ENCODE results near the gene ERRFI1.

The ERRFI1 gene

GRCh38 chr1:8003438-8004112 lies 22.5 kb downstream of the ERRFI1 start:
- DNase-seq: no peak

- no peak for DNase-seq
Observed at GRCh38 chr1:8002921-8003320, 23.2 kb downstream of the ERRFI1 start.

- no peak for DNase-seq
Observed at GRCh38 chr1:8002329-8002910, 23.7 kb downstream of the ERRFI1 start.

- DNase-seq: no peak
Observed at GRCh38 chr1:7995437-7995836, 30.7 kb downstream of the ERRFI1 start.

- DNase-seq: no peak
Observed at GRCh38 chr1:7994827-7995226, 31.3 kb downstream of the ERRFI1 start.

GRCh38 chr1:7993593-7994479 lies 32.3 kb downstream of the ERRFI1 start:
- DNase-seq: no peak

GRCh38 chr1:7992885-7993284 lies 33.2 kb downstream of the ERRFI1 start:
- no peak for DNase-seq

GRCh38 chr1:7991504-7992440 lies 34.3 kb downstream of the ERRFI1 start:
- no peak for DNase-seq

GRCh38 chr1:7989762-7990428 lies 36.2 kb downstream of the ERRFI1 start:
- DNase-seq: no peak

GRCh38 chr1:7988576-7988975 lies 37.5 kb downstream of the ERRFI1 start:
- no peak for DNase-seq

GRCh38 chr1:7987528-7987927 lies 38.6 kb downstream of the ERRFI1 start:
- DNase-seq: no peak

- no peak for DNase-seq
Observed at GRCh38 chr1:7985851-7986612, 40.1 kb downstream of the ERRFI1 start.

GRCh38 chr1:7984811-7985210 lies 41.3 kb downstream of the ERRFI1 start:
- DNase-seq: no peak

GRCh38 chr1:7983086-7983778 lies 42.9 kb downstream of the ERRFI1 start:
- no peak for DNase-seq

GRCh38 chr1:7980984-7981383 lies 45.1 kb downstream of the ERRFI1 start:
- DNase-seq: no peak

- peak; percentile 40 to 77 for DNase-seq
Observed at GRCh38 chr1:7975212-7975865, 50.8 kb downstream of the ERRFI1 start.

GRCh38 chr1:7973086-7973485 lies 53.0 kb downstream of the ERRFI1 start:
- DNase-seq: no peak

- DNase-seq: no peak
Observed at GRCh38 chr1:7972285-7972684, 53.8 kb downstream of the ERRFI1 start.

GRCh38 chr1:7971024-7971423 lies 55.1 kb downstream of the ERRFI1 start:
- no peak for DNase-seq

GRCh38 chr1:7970246-7970645 lies 55.9 kb downstream of the ERRFI1 start:
- DNase-seq: no peak
